Testis (tissue), 2 donors: ENCODE data around the gene KIAA0753.

Source experiments
- CTCF ChIP-seq, 3 experiments: fragments of 450-650 bp in 2 of 3; fragments of 200-600 bp in 1 of 3; sonication (generic) in 1 of 3; IDR thresholded peaks; one replicate each; pipeline ENCODE4 v1.5.1; 2016 to 2019; ENCODE audit warnings: antibody characterized with exemption in 3 of 3, mild to moderate bottlenecking in 2 of 3, moderate library complexity in 1 of 3
- POLR2A ChIP-seq: fragments of 450-650 bp; IDR thresholded peaks from one replicate; pipeline ENCODE4 v1.6.1; 2017; ENCODE audit warnings: antibody characterized with exemption, mild to moderate bottlenecking, moderate library complexity

- no peak for TF ChIP-seq CTCF (IDR thresholded peaks at IDR 0.05)
- no peak for TF ChIP-seq POLR2A
These were observed 66.4 kb downstream of the KIAA0753 start for GRCh38 chr17:6573982-6574686.
